NOMO-1 treated with dmso at 0.1 percent for 144 hours (cell line): ENCODE data around the gene GNG13.
"Not testable (repeated sequence)": the region's sequence is repeated elsewhere in the genome, so short reads cannot be mapped to it uniquely, and the experiment has no call there.

Experiments
- DNase-seq: peaks from one replicate; lab custom pipeline; 2025; ENCODE audit not compliant: unreplicated experiment; lab: John Stamatoyannopoulos, UW

Gene GNG13

GRCh38 chr16:832652-833336 lies 32.3 kb upstream of the GNG13 start:
- DNase-seq = no peak

DNA sequence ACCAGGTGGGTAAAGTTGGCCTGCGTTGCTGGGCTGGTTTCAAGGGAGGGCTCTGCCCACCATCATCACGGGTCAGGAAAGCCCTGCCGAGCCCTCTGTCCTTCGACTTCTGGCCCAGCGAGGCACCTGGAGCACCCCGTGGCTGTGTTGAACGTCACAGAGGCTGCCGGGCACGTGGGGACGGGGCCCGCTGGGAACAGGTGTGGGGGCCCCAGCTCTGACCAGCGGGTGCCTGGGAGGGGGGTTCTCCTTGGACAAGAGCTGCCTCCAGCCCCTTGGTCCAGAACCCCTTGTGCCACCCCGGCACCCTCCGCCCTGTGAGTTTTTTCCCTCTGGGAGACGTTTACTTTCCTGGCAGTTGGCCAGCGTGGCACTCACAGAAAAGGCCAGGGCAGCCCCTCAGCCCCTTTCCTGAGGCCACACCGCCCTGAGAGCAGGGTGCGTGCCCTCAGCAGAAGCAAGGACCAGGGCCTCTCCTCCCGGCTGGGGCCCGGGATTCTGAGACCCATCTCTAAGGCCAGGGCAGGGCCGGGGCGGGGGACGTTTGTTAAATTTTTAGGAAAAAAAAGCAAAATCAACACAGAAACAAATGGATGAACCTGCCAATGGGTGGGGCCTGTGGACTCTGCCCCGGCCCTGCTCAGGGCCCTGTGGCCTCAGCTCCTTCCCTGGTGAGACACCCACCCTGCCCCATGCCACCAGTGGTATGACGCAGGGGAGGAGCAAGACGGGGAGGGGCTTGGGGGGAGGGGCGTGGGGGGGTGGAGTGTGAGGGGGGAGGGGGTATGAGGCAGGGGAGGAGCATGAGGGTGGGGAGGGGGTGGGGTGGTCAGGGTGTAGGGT lies 31.3 kb upstream of the GNG13 start:
- no peak for DNase-seq

DNA sequence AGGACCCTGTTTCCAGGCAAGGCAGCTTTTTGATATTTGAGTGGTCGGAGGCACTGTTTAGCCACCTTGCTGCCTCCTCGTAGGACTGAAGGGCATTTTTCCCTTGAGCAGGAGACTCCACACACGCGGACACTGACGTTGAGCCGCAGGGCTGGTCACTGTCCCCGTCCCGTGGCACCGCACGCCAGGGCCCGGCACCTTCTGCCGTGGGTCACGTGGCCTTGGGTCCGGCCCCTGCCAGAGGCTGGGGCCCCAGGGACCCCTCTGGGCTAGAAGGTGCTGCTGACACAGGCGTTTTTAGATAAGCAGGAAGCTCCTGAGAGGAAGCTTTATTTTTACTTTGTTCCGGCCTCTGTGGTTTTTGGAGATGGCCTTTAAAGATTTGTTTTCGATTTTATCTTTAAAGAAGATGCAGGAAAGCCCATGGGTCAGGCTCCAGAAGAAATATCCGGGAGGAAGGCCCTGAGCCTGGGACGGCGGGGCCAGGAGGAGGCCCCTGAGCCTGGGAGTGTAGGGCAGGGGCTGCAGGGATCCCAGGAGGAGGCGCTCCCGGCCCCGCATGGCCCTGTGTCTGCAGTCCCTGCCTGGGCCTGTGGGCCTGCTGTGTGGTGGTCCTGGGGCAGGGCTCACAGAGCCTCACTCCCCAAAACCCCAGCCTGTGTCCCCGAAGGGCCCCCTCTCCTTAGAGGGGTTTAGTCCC lies 30.5 kb upstream of the GNG13 start:
- no peak for DNase-seq

GRCh38 chr16:830107-830870 lies 29.8 kb upstream of the GNG13 start:
- no peak for DNase-seq

DNA sequence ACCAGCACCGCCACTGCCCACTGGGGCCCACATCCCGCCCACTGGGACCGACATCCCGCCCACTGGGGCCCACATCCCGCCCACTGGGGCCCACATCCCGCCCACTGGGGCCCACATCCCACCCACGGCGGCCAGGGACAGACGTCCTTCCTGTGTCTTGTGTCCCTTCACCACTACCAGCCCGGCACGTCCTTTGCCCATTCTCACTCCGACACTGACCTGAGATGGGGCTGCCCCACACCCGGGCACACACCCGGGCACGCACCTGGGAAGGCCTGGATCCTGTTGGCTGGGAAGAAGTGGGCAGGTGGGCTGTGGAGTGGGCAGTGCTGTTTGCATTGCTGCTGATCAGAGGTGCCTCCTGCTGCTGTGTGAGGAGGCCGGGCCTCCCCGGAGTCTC lies 28.4 kb upstream of the GNG13 start:
- no peak for DNase-seq

DNA sequence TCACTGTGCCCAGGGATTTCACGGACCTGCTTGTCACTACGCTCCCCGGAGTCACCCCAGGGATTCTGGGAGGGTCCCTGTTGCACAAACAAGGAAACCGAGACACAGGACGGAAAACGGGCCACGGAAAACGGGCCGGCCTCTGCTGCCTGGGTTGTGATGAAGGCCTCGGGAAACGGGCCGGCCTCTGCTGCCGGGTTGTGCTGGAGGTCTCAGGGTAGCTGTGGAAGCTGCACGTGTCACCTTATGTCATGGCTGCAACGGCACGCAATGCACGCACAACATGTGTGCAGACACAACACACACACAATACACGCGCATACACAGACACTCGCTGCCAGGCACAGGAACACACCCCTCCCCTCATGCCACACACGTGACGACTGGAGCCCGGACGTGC lies 27.0 kb upstream of the GNG13 start:
- no peak for DNase-seq

DNA sequence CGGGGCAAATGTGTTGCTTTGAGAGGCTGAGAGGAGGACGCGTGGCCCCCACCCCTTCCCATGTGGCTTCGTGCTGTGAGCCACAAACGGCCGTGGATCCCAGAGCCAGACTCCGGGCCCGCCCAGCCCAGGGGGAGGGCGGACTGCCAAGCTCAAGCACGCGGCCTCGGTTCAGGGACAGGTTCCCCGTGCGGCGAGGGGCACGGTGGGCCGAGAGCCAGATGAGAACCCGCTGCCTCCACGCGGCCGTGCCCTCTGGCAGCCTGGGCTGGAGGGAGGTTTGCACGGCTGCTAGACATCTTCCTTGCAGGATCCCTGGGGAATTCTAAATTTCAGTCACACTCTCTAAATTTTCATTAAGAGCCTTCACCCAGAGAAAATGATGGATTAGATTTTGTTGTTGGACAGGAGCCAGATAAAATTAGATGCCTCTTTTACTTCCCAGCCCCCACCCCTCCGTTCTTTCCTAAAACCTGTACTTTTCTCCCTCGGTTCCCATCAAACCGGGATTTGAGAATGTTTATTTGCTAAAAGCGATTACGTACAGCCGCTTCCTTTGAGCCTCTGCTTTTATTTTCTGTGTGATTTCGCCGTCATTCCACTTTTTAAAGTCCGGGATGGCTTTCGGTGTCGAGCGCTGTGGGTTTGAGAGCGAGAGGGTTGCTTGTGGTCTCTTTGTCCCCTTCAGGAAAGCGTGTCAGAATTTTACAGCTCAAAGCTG lies 25.0 kb upstream of the GNG13 start:
- DNase-seq = no peak

GRCh38 chr16:824601-825000 lies 24.1 kb upstream of the GNG13 start:
- no peak for DNase-seq

DNA sequence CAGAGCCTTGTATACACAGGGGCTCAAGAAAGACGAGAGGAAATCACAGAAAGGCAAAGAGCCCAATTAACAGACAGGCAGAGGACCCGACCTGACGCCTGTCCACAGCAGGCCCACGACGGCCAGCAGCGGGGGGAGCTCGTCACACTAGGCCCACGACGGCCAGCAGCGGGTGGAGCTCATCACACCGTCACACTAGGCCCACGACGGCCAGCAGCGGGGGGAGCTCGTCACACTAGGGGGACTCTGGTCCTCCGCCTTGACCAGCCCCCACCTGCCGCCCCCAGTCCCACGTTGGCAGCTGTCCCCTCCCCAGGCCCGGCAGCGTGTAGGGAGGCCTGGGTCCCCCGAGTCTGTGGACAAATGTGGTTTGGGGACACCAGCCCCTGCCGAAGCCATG lies 23.7 kb upstream of the GNG13 start:
- DNase-seq = no peak

- DNase-seq = no peak
These were observed 22.4 kb upstream of the GNG13 start for GRCh38 chr16:822909-823297.

DNA sequence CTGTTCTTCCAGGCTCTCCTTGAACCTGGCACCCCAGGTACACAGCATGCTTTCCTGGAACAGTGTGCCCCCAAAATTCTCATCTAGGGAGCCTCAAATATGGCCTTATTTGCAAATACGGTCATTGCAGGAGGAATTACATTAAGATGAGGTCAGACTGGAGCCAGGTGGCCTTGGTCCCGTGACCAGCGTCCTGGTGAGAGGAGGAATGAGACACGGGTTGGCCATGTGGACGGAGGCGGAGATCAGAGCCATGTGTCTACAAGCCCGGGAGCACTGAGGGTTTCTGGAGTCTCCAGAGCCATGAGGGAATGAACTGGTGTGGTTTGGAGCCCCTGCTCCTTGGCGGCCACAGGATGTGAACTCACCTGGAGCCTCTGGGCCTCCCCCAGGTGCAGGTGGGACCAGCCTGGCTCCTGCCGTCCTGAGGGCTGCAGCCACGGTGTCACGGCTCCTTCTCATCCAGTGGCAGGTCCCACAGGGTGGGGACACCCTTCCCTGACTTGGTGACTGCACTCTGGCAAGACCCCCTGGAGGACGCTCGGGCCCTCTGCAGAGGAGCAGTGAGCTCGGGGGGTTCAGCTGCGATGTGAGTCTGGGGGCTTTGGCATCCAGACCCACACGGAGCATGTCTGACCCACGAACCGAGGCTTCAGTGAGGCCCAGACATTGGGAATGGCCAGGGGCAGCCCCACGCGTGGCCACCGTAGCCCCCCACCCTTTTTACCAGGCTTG lies 21.8 kb upstream of the GNG13 start:
- no peak for DNase-seq

- no peak for DNase-seq
These were observed 21.2 kb upstream of the GNG13 start for GRCh38 chr16:821751-822150.

DNA sequence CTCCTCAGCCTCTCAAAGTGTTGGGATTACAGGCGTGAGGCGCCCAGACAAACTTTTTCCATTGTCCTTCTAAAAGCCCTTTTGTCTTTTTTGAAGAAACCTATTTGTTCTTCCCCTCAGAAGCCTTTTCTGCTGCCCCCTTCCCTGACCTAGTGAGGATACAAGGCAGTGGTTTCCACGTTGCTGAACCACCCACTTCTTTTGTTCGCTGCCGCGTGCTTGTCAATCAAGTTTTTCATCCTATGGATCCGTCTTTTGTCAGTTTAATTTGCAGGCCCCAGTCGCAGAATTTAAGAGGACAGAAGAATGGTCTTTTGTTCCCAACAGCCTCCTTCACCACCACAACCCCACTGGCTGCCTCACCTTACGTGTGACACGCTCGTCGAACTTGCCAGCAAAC lies 20.2 kb upstream of the GNG13 start:
- no peak for DNase-seq

GRCh38 chr16:820044-820408 lies 19.5 kb upstream of the GNG13 start:
- DNase-seq = not testable (repeated sequence)

DNA sequence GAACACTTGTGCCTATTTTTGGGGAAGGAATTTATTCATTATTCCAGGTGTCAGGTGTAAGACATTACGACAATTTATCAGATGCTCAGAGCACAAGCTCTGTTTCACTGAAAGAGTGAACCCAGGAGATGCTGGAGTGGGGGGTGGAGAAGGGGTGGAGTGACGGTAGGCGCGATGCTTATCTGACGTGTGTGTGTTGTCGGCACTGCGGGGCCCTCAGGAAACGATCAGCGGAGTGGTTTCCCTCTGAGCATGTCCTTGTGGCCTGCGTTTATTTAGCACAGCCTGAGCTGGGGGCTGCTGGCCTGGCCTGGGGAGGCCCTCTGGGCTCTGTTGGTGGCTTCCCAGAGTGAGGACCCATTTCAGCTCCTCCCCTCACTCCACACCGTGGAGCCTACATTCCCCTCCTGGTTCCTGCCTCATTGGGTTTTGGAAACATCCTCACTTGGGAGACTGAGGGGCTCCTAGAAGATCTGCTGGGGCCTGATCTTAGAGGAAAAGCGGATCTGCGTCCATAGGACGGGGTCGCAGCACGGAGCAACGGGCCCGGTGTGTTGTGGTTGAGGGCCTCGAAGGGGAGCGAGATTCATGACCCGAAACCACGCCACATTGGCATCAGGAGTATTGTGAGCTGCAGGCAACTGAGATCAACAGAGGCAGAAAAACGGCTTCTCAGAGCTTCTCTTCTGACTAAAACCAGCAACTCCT lies 19.0 kb upstream of the GNG13 start:
- DNase-seq = no peak

- DNase-seq = no peak
These were observed 18.1 kb upstream of the GNG13 start for GRCh38 chr16:818592-818991.

DNA sequence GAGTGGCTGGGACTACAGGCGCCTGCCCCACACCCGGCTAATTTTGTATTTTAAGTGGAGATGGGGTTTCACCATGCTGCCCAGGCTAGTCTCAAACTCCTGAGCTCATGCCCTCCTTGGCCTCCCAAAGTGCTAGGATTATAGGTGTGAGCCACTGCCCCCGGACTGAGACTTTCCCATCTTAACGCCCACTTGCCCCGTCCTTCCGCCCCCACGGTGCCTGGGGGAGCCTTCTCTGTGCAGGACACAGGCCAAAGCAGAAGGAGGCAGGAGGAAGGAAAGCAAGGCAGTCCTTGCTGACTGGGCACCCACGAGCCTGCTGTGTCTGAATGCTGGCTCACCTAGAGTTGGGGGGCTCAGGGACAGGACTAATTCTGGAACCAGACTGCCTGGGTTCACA lies 17.6 kb upstream of the GNG13 start:
- DNase-seq = no peak

DNA sequence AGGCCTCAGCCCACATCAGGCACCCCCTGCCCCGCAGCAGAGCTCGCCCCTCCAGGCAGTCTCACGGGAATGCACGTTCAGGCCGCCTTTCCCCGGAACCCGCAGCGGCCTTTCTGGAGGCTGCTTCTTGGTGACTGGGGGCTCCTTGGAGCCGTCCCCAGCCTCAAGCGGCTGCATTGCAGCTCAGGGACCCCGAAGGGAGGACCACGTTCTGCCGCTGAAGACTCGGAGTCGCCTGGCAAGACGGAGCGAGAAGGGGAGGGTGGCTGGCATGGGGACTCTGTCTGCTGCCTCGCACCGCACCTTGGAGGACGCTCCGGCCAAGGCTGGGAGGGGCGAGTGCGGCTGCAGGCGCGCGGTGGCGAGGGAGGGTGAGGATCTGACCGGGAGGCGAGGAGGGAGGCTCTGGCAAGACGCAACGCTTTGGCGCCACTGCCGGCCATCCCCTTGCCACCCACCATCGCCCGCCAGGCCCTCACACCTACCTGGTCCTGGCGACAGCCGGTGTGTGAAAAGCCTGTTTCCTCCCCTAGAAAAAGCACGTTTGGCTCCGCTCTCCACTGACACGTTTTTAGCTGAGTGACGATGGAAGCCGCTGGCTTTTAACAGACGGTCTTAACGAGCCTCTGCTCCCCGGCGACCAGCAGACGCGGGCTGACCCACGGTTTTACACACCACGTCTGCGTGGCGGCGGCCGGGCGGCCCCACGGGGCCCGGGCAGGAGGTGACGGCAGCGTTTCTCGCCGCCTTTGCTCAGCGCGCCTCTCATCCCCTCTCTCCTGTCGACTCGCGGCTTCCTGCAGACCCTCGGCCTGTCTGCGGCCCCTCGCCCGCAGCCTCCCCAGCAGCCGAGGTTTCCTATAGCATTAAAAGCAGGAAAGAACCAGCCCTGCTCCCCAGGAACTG lies 16.7 kb upstream of the GNG13 start:
- DNase-seq = no peak
